Skeletal muscle satellite cell (primary cell): Measurements from ENCODE around the gene ARHGAP15.

Experiments
- H3K27me3 ChIP-seq: 2 replicates; pipeline ENCODE4 v1.7.0; 2013; ENCODE audit warnings: low read length; ENCODE audit not compliant: control insufficient read depth, insufficient read depth
- H3K36me3 ChIP-seq: 2 replicates; pipeline ENCODE4 v1.7.0; 2013; ENCODE audit warnings: mild to moderate bottlenecking, control low read depth, low read length; ENCODE audit not compliant: insufficient read depth
- H3K4me1 ChIP-seq: 2 replicates; pipeline ENCODE4 v1.7.0; 2013; ENCODE audit warnings: low read length; ENCODE audit not compliant: control insufficient read depth, insufficient read depth
- H3K4me2 ChIP-seq: 2 replicates; pipeline ENCODE4 v1.7.0; 2013; ENCODE audit warnings: mild to moderate bottlenecking, low read length
- H3K4me3 ChIP-seq: 2 replicates; pipeline ENCODE4 v1.7.0; 2013; ENCODE audit warnings: low read length
- H3K9ac ChIP-seq: 2 replicates; pipeline ENCODE4 v1.7.0; 2013; ENCODE audit warnings: mild to moderate bottlenecking, low read depth, low read length, moderate library complexity
- H3K9me3 ChIP-seq: replicated peaks from 2 replicates; pipeline ENCODE4 v1.7.0; 2013; ENCODE audit warnings: mild to moderate bottlenecking, control low read depth, low read length

Gene ARHGAP15

GRCh38 chr2:143469323-143469722 is 340.1 kb downstream of the ARHGAP15 start:
- Histone ChIP-seq H3K36me3 (no peaks in the 10 kb centered on the region), H3K4me1 (peaks cover 17% of the 10 kb centered on the region), H3K27me3 (no peaks in the 10 kb centered on the region), H3K9ac (no peak overlapping the region), H3K4me3 (no peak overlapping the region), H3K4me2 (no peak overlapping the region), H3K9me3 (no peaks in the 10 kb centered on the region)

GRCh38 chr2:143471550-143471949 is 342.3 kb downstream of the ARHGAP15 start:
- Histone ChIP-seq H3K9me3 (no peaks in the 10 kb centered on the region), H3K27me3 (no peaks in the 10 kb centered on the region), H3K36me3 (no peaks in the 10 kb centered on the region), H3K9ac (no peak overlapping the region), H3K4me1 (peaks cover 29% of the 10 kb centered on the region), H3K4me3 (no peak overlapping the region), H3K4me2 (no peak overlapping the region)

GRCh38 chr2:143473216-143473615 is 344.0 kb downstream of the ARHGAP15 start:
- Histone ChIP-seq H3K4me3 (peak overlapping the region; percentile 23), H3K4me1 (peaks cover 29% of the 10 kb centered on the region), H3K27me3 (no peaks in the 10 kb centered on the region), H3K36me3 (no peaks in the 10 kb centered on the region), H3K4me2 (peak overlapping the region; percentile 33), H3K9me3 (no peaks in the 10 kb centered on the region), H3K9ac (peak overlapping the region; percentile 35)

GRCh38 chr2:143473820-143474219 is 344.6 kb downstream of the ARHGAP15 start:
- Histone ChIP-seq H3K9me3 (no peaks in the 10 kb centered on the region), H3K27me3 (no peaks in the 10 kb centered on the region), H3K4me2 (peak overlapping the region; percentile 33), H3K4me3 (peak overlapping the region; percentile 23), H3K9ac (peak overlapping the region; percentile 35), H3K36me3 (no peaks in the 10 kb centered on the region), H3K4me1 (peaks cover 29% of the 10 kb centered on the region)

- no peaks in the 10 kb centered on the region for H3K36me3 ChIP-seq
- no peak overlapping the region for H3K4me2 ChIP-seq
- no peak overlapping the region for H3K9ac ChIP-seq
- H3K9me3 ChIP-seq = no peaks in the 10 kb centered on the region
- H3K27me3 ChIP-seq = no peaks in the 10 kb centered on the region
- H3K4me3 ChIP-seq = no peak overlapping the region
- peaks cover 29% of the 10 kb centered on the region for H3K4me1 ChIP-seq
Observed at GRCh38 chr2:143474586-143474985, 345.4 kb downstream of the ARHGAP15 start.

GRCh38 chr2:143475041-143475776 is 346.0 kb downstream of the ARHGAP15 start:
- Histone ChIP-seq H3K36me3 (no peaks in the 10 kb centered on the region), H3K27me3 (no peaks in the 10 kb centered on the region), H3K4me2 (peak overlapping the region; percentile 44), H3K9ac (no peak overlapping the region), H3K9me3 (no peaks in the 10 kb centered on the region), H3K4me1 (peaks cover 29% of the 10 kb centered on the region), H3K4me3 (no peak overlapping the region)

- peaks cover 29% of the 10 kb centered on the region for H3K4me1 ChIP-seq
- no peaks in the 10 kb centered on the region for H3K9me3 ChIP-seq
- H3K27me3 ChIP-seq = no peaks in the 10 kb centered on the region
- no peak overlapping the region for H3K4me3 ChIP-seq
- no peak overlapping the region for H3K9ac ChIP-seq
- H3K4me2 ChIP-seq = no peak overlapping the region
- H3K36me3 ChIP-seq = no peaks in the 10 kb centered on the region
Observed at GRCh38 chr2:143476336-143477087, 347.3 kb downstream of the ARHGAP15 start.

- no peaks in the 10 kb centered on the region for H3K9me3 ChIP-seq
- no peaks in the 10 kb centered on the region for H3K36me3 ChIP-seq
- H3K4me1 ChIP-seq = peaks cover 25% of the 10 kb centered on the region
- H3K9ac ChIP-seq = no peak overlapping the region
- H3K4me2 ChIP-seq = no peak overlapping the region
- H3K27me3 ChIP-seq = no peaks in the 10 kb centered on the region
- no peak overlapping the region for H3K4me3 ChIP-seq
Observed at GRCh38 chr2:143477714-143478443, 348.7 kb downstream of the ARHGAP15 start.

- H3K4me1 ChIP-seq = peaks cover 7% of the 10 kb centered on the region
- no peak overlapping the region for H3K9ac ChIP-seq
- no peak overlapping the region for H3K4me3 ChIP-seq
- no peaks in the 10 kb centered on the region for H3K27me3 ChIP-seq
- no peaks in the 10 kb centered on the region for H3K9me3 ChIP-seq
- no peaks in the 10 kb centered on the region for H3K36me3 ChIP-seq
- H3K4me2 ChIP-seq = no peak overlapping the region
Observed at GRCh38 chr2:143480086-143480485, 350.9 kb downstream of the ARHGAP15 start.

GRCh38 chr2:143480601-143481236 is 351.5 kb downstream of the ARHGAP15 start:
- Histone ChIP-seq H3K9me3 (no peaks in the 10 kb centered on the region), H3K9ac (no peak overlapping the region), H3K4me2 (no peak overlapping the region), H3K36me3 (no peaks in the 10 kb centered on the region), H3K4me1 (peaks cover under 1% of the 10 kb centered on the region), H3K4me3 (no peak overlapping the region), H3K27me3 (no peaks in the 10 kb centered on the region)

- H3K4me1 ChIP-seq = no peaks in the 10 kb centered on the region
- no peak overlapping the region for H3K4me2 ChIP-seq
- no peaks in the 10 kb centered on the region for H3K9me3 ChIP-seq
- no peak overlapping the region for H3K4me3 ChIP-seq
- no peaks in the 10 kb centered on the region for H3K27me3 ChIP-seq
- H3K36me3 ChIP-seq = no peaks in the 10 kb centered on the region
- no peak overlapping the region for H3K9ac ChIP-seq
Observed at GRCh38 chr2:143481237-143481623, 352.0 kb downstream of the ARHGAP15 start.
